Stimulated activated memory B cell treated with anti-CD40 and anti-IgM and Interleukin-4, amounts not matched to agents 10 μg/mL and 1 μg/mL and 100 μg/mL, for 72 hours (primary cell): ENCODE results near the gene DDX43.
"Not testable (repeated sequence)": the region's sequence is repeated elsewhere in the genome, so short reads cannot be mapped to it uniquely, and the experiment has no call there.

Experiments used
- ATAC-seq: fragments of 150-1000 bp; cut with Tn5 transposase; 2 replicates; pipeline ENCODE4 v1.10.0; 2021
- H3K27ac Mint-ChIP-seq: one replicate; pipeline ENCODE4 v1.8.0; 2022; ENCODE audit warnings: mild to moderate bottlenecking, mixed read lengths
- H3K27me3 Mint-ChIP-seq: one replicate; pipeline ENCODE4 v1.8.0; 2022; ENCODE audit warnings: mixed read lengths
- H3K36me3 Mint-ChIP-seq: one replicate; pipeline ENCODE4 v1.8.0; 2022; ENCODE audit warnings: mixed read lengths
- H3K4me1 Mint-ChIP-seq: one replicate; pipeline ENCODE4 v1.8.0; 2022; ENCODE audit warnings: mixed read lengths
- H3K4me3 Mint-ChIP-seq: one replicate; pipeline ENCODE4 v1.8.0; 2022; ENCODE audit warnings: mild to moderate bottlenecking, moderate library complexity, mixed read lengths
- H3K9me3 Mint-ChIP-seq: one replicate; pipeline ENCODE4 v1.8.0; 2022; ENCODE audit warnings: mixed read lengths

Gene DDX43

DNA sequence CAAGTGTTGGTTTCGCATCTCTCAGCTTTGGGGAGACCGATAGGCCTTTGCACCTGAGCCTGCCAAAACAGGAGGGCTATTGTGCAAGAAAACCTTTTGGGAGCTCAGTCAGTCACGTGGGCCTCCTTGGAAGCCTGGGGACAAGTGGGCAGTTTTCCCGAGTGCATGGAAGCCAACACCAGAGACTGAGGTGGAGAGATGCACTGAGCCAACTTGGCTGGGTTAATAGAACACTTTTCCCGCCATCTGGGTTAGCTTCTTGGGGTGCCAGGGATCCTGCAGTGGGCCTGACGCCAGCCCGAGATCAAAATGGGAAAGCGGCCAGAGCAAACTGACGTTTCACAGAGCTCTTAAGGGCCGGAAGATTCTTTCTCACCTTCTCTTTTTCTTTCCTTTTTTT lies 22.1 kb upstream of the DDX43 start:
- Mint-ChIP-seq H3K4me1 (no peaks in the 10 kb centered on the region), H3K27ac (no peak overlapping the region), H3K9me3 (peaks cover 3% of the 10 kb centered on the region), H3K27me3 (no peaks in the 10 kb centered on the region), H3K36me3 (no peaks in the 10 kb centered on the region), H3K4me3 (no peak overlapping the region)
- no peak for ATAC-seq

DNA sequence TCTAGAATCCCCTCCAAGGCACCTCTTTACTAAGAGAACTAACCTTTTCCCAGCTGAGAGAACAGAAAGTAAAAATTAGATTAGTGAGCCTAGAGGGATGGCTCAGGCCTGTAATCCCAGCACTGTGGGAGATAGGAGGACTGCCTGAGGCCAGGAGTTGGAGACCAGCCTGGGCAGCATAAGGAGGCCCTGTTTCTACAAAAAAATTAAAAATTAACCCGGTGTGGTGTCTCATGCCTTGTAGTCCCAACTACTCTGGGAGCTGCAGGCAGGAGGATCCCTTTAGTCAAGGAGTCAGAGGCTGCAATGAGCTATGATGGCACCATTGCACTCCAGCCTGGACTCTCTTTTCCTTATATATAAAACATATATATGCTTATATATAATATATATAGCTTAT lies 19.4 kb upstream of the DDX43 start:
- Mint-ChIP-seq H3K27ac (no peak overlapping the region), H3K27me3 (no peaks in the 10 kb centered on the region), H3K4me1 (no peaks in the 10 kb centered on the region), H3K4me3 (no peak overlapping the region), H3K9me3 (peaks cover 3% of the 10 kb centered on the region), H3K36me3 (no peaks in the 10 kb centered on the region)
- no peak for ATAC-seq

DNA sequence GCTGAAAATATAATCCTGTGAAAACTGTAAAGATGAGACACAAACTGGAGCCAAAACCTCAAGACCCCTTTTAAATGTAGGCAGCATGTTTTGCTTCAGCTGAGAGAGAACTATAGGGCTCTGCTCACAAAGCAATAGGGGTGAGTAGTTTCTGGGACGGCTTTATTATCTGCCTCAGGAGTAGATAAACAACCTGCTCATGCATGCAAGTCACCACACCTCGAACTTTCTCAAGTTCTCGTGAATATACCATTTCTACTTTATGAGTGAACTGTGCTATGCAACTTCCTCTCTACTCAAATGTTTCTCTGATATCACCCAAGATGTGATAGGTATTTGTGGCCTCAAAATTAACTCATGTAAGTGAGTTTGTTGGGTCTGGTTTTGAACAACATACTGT lies 17.4 kb upstream of the DDX43 start:
- H3K4me1 Mint-ChIP-seq: no peaks in the 10 kb centered on the region
- no peak overlapping the region for H3K27ac Mint-ChIP-seq
- no peaks in the 10 kb centered on the region for H3K9me3 Mint-ChIP-seq
- peak; percentile 57 for ATAC-seq
- H3K4me3 Mint-ChIP-seq: no peak overlapping the region
- no peaks in the 10 kb centered on the region for H3K36me3 Mint-ChIP-seq
- H3K27me3 Mint-ChIP-seq: no peaks in the 10 kb centered on the region

DNA sequence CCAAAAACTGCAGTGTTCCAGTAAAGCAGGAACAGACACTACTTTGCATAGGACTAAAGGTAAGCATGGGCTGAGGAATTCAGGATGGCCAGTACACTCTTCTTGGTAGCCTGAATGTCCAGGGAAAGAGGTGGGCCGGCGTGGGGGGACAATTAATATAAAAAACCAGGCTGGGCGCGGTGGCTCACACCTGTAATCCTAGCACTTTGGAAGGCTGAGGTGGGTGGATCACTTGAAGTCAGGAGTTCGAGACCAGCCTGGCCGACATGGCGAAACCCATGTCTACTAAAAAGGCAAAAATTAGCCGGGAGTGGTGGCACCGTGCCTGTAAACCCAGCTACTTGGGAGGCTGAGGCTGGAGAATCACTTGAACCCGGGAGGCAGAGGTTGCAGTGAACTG lies 13.1 kb upstream of the DDX43 start:
- not testable (repeated sequence) for ATAC-seq, H3K9me3 Mint-ChIP-seq, H3K27ac Mint-ChIP-seq, H3K4me3 Mint-ChIP-seq, H3K36me3 Mint-ChIP-seq, H3K27me3 Mint-ChIP-seq, H3K4me1 Mint-ChIP-seq

DNA sequence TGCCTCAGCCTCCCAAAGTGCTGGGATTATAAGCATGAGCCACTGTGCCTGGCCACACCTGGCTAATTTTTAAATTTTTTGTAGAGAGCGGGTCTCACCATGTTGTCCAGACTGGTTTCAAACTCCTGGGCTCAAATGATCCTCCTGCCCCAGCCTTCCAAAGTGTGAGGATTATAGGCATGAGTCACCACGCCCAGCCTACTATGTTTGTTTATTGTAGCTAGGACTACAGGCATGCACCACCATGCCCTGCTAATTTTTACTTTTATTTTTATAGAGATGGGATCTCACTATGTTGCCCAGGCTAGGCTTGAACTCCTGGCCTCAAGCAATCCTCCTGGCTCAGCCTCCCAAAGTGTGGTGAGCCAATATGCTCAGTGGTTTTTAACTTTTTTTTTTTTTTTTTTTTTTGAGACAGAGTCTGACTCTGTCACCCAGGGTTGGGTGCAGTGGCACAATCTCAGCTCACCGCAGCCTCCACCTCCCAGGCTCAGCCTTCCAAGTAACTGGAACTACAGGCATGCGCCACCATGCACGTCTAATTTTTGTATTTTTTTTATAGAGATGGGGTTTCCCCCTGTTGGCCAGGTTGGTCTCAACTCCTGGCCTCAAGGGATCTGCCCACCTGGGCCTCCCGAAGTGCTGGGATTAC lies 12.0 kb upstream of the DDX43 start:
- no peak overlapping the region for H3K4me3 Mint-ChIP-seq

DNA sequence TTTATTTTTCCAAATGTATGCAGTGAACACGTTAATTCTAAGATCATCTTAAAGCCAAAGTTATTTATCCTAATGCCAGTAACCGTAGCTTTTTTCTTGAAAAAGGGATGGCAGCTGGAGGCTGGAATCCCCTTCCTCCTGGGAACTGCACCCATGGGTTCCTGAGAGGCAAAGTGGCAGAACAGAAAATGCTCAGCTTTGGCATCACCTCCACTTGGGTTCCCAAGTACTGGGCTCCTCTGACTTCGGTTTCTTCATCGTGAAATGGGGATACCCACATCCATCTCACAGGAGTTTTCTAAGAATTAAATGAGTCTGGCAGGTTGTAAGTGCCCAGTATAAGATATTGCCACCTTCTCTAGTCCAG lies 6.2 kb upstream of the DDX43 start:
- Mint-ChIP-seq H3K36me3 (no peaks in the 10 kb centered on the region), H3K4me1 (peaks cover 13% of the 10 kb centered on the region), H3K4me3 (peak overlapping the region; percentile 86), H3K27ac (peak overlapping the region; percentile 79), H3K9me3 (no peaks in the 10 kb centered on the region), H3K27me3 (no peaks in the 10 kb centered on the region)
- ATAC-seq: no peak

More for the DNA sequence above, 12.0 kb upstream of the DDX43 start:
- no peak for ATAC-seq
- Mint-ChIP-seq H3K4me1 (no peaks in the 10 kb centered on the region), H3K9me3 (no peaks in the 10 kb centered on the region), H3K36me3 (no peaks in the 10 kb centered on the region), H3K27ac (no peak overlapping the region), H3K27me3 (no peaks in the 10 kb centered on the region)

DNA sequence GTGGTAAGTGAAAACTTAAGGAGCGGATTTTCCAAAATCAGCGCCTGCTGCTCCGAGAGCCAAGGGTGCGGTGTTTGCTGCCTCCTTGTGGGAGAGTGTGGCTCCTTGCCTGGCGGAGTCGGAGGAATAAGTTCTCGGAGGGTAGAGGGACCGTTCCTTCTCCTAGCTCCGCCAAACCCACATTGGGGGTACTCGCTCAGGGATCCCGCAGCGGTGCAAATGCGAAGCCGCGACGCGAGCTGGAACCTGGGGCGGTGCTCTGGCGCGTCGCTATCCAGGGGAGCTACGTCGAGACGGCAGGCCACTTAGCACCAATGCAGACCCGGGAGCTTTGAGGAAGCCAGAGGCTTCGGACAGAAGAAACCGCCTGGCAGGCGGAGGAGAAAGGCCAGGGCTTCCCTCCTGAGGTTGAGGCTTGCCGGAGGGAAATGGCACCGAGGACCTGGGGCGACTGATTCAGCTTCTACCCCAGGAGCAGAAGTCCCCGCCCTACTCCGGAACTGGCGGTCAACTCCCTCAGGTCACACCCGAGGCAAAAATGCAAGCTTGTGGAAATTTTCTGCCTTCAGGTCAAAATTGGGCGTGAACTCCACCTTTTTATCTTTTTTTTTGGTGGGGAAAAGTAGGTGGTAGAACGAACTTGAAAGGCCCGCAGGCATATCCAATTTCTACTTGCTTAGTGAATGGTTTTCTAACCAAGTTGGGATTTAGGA lies 5.7 kb upstream of the DDX43 start:
- Mint-ChIP-seq H3K4me1 (peaks cover 13% of the 10 kb centered on the region), H3K9me3 (no peaks in the 10 kb centered on the region), H3K27ac (peak overlapping the region; percentile 79), H3K36me3 (no peaks in the 10 kb centered on the region), H3K4me3 (peak overlapping the region; percentile 86), H3K27me3 (no peaks in the 10 kb centered on the region)
- ATAC-seq: peak; percentile 83

DNA sequence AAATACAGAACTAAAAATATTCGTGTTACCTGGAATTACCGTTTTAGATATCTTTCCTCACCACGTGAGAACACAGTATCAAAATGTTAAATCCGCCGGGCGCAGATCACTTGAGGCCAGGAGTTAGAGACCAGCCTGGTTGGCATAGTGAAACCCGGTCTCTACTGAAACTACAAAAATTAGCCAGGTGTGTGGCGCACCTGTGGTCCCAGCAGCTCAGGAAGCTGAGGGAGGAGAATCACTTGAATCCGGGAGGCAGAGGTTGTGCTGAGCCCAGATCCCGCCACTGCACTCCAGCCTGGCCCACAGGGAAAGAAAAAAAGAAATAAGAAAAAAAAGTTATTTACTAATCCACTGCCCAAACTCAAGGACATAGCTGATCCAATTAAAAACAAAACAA lies 4.8 kb upstream of the DDX43 start:
- Mint-ChIP-seq H3K36me3 (no peaks in the 10 kb centered on the region), H3K4me1 (peaks cover 13% of the 10 kb centered on the region), H3K9me3 (no peaks in the 10 kb centered on the region), H3K4me3 (no peak overlapping the region), H3K27me3 (no peaks in the 10 kb centered on the region), H3K27ac (no peak overlapping the region)
- no peak for ATAC-seq

DNA sequence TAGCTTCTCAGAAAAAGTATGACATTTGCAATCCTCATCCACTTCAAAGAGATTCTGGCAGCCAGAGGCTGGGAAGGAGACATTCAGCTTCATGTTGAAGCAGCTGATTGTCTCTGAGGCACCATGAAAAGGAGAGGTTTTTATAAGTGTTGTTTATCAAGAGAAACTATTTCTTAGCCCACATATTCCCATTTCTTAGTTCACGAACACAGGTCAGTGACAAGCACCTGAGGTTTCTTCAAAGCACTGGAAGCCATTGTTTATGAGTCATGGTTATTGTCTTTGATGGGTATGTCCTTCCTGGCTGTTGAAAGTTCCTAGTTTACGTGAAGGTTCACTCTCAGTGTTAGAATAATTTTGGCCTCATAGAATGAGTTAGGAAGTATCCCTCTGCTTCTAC lies 3.0 kb upstream of the DDX43 start:
- Mint-ChIP-seq H3K36me3 (no peaks in the 10 kb centered on the region), H3K27me3 (no peaks in the 10 kb centered on the region), H3K9me3 (no peaks in the 10 kb centered on the region), H3K4me3 (no peak overlapping the region), H3K27ac (no peak overlapping the region), H3K4me1 (peaks cover 13% of the 10 kb centered on the region)
- no peak for ATAC-seq

DNA sequence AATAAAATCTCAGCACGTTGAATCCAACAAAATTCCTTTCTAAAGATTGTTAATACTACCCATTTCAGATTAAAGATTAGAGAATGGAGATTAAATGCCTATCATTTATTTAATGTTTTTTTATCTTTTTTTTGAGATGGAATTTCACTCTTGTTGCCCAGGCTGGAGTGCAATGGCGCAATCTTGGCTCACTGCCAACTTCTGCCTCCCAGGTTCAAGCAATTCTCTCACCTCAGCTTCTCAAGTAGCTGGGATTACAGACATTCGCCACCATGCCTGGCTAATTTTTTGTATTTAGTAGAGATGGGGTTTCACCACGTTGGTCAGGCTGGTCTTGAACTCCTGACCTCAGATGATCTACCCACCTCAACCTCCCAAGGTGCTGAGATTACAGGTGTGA lies 2.4 kb upstream of the DDX43 start:
- not testable (repeated sequence) for H3K27me3 Mint-ChIP-seq, H3K4me3 Mint-ChIP-seq, H3K9me3 Mint-ChIP-seq, ATAC-seq, H3K27ac Mint-ChIP-seq, H3K36me3 Mint-ChIP-seq
- peaks cover 13% of the 10 kb centered on the region for H3K4me1 Mint-ChIP-seq

DNA sequence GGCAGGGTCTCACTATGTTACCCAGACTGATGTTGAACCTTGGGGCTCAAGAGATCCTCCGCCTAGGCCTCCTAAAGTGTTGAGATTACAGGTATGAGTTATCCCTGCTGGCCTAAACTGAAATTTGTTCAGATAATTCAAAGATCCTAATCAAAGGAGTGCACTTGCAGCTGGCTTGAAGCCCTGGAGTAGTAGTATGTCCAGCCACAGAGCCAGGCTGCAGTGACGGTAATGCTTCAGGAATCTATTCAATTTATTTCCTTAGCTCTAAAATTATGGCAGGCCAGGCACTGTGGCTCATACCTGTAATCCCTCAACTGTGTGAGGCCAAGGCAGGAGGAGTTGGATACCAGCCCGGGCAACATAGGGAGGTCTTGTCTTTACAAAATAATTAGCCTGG lies 1.4 kb upstream of the DDX43 start:
- Mint-ChIP-seq H3K36me3 (no peaks in the 10 kb centered on the region), H3K27ac (no peak overlapping the region), H3K4me3 (no peak overlapping the region), H3K4me1 (peaks cover 13% of the 10 kb centered on the region), H3K9me3 (no peaks in the 10 kb centered on the region), H3K27me3 (no peaks in the 10 kb centered on the region)
- ATAC-seq: no peak

DNA sequence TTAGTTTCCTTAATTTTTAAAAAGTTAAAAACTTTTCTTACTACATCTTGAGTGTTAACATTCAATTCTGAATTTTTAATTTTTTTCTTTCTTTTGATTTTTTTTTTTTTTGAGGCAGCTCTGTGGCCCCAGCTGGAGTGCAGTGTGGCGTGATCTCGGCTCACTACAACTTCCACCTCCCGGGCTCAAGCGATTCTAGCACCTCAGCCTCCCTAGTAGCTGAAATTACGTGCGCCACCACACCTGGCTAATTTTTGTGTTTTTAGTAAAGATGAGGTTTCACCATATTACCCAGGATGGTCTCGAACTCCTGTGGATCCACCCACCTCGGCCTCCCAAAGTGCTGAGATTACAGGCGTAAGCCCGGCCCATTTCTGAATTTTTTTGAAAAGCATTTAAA lies 1.2 kb downstream of the DDX43 start:
- no peaks in the 10 kb centered on the region for H3K4me1 Mint-ChIP-seq
- no peak overlapping the region for H3K27ac Mint-ChIP-seq
- H3K27me3 Mint-ChIP-seq: no peaks in the 10 kb centered on the region
- ATAC-seq: no peak
- H3K9me3 Mint-ChIP-seq: no peaks in the 10 kb centered on the region
- no peak overlapping the region for H3K4me3 Mint-ChIP-seq
- H3K36me3 Mint-ChIP-seq: no peaks in the 10 kb centered on the region

DNA sequence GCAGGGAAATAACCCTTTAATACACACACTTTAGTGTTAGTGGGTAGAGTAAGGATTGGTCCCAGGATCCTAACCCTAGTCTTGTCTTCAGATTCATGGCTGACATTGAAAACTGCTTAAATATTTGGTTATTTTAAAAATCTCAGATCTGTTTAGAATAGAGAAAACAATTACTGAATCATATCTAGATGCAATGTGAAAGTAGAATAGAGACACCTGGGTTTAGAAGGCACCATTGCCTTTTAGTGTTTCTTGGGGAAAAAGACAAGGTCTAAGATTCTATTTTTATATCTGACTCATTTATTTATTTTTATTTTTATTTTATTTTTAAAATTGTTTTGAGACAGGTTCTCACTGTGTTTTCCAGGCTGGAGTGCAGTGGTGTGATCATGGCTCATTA lies 6.0 kb downstream of the DDX43 start:
- no peak overlapping the region for H3K27ac Mint-ChIP-seq
- no peak for ATAC-seq
- H3K36me3 Mint-ChIP-seq: no peaks in the 10 kb centered on the region
- H3K4me1 Mint-ChIP-seq: no peaks in the 10 kb centered on the region
- H3K4me3 Mint-ChIP-seq: no peak overlapping the region
- no peaks in the 10 kb centered on the region for H3K9me3 Mint-ChIP-seq
- H3K27me3 Mint-ChIP-seq: no peaks in the 10 kb centered on the region

DNA sequence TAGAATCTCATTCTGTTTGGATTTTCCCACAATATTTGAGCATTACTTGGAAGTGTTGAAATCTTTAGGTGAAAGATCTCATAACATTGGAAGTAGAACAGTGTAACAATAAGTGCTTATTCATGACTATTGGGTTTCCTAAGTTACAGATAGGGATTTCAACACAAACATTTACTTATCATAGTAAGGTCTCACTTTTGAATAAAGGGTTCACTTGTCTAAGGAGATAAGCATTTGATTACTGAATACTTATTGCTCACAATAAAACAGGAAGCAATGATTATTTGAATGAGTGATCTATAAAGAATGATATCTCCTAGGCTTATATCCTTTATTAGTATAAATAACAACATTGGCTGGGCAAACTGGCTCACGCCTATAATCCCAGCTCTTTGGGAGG lies 14.8 kb downstream of the DDX43 start:
- Mint-ChIP-seq H3K36me3 (peaks cover 10% of the 10 kb centered on the region), H3K27me3 (no peaks in the 10 kb centered on the region), H3K4me3 (no peak overlapping the region), H3K27ac (no peak overlapping the region), H3K4me1 (no peaks in the 10 kb centered on the region), H3K9me3 (no peaks in the 10 kb centered on the region)
- ATAC-seq: no peak

DNA sequence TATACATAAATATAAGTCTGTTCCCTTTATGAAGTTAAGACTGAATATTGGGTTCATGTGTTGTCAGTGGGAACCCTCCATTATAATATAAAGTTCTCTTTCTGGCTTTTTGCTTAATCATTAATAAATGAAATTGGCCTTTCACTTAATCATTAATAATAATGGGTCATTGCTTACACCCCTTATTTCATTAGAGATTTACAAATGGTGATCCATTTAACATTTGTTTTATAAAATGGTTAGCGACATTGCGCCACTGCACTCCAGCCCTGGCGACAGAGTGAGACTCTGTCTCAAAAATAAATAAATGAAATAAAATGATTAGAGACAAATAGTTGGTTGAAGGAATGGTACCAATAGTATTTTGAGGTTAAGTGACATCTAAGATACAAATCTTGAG lies 18.5 kb downstream of the DDX43 start:
- H3K9me3 Mint-ChIP-seq: no peaks in the 10 kb centered on the region
- H3K27ac Mint-ChIP-seq: no peak overlapping the region
- no peaks in the 10 kb centered on the region for H3K4me1 Mint-ChIP-seq
- H3K36me3 Mint-ChIP-seq: peaks cover 26% of the 10 kb centered on the region
- ATAC-seq: no peak
- H3K4me3 Mint-ChIP-seq: no peak overlapping the region
- H3K27me3 Mint-ChIP-seq: no peaks in the 10 kb centered on the region

DNA sequence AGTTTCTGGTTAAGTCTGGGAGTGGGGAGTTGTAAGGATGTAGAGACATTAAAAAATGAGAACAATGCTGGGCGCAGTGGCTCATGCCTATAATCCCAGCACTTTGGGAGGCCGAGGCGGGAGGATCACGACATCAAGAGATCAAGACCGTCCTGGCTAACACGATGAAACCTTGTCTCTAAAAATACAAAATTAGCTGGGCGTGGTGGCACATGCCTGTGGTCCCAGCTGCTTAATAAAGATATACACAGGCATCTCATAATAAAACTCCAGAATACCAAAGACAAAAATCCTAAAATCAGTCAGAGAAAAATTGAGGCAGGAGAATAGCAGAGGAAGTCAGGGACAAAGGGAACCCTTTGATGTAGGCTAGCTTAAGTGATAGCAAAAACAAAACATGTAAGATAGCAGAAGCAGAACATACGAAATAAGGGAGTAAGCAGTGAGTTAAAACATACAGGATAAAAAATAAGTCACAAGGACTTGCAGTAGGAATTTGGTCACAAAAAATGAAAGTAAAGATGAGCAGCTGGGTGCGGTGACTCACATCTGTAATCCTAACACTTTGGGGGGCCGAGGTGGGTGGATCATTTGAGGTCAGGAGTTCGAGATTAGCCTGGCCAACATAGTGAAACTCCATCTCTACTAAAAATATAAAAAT lies 23.6 kb downstream of the DDX43 start:
- H3K36me3 Mint-ChIP-seq: peaks cover 38% of the 10 kb centered on the region
- no peak overlapping the region for H3K4me3 Mint-ChIP-seq
- H3K27me3 Mint-ChIP-seq: no peaks in the 10 kb centered on the region
- no peak for ATAC-seq
- H3K9me3 Mint-ChIP-seq: no peaks in the 10 kb centered on the region
- H3K4me1 Mint-ChIP-seq: no peaks in the 10 kb centered on the region
- peak overlapping the region; percentile 65 for H3K27ac Mint-ChIP-seq
